Middle frontal gyrus (tissue), 1 donor: Measurements from ENCODE around the gene SLC37A4.
A peak's percentile ranks its signal among the peaks of the same experiment; 100 is the strongest.
"Not testable (repeated sequence)": the region's sequence is repeated elsewhere in the genome, so short reads cannot be mapped to it uniquely, and the experiment has no call there.

ENCODE experiments used
- DNase-seq: peaks from one replicate; pipeline ENCODE4 v3.0.0-alpha.2; 2015; ENCODE audit warnings: low spot score; ENCODE audit errors: extremely low spot score

The SLC37A4 gene

GRCh38 chr11:119030329-119031047 is at the start of gene SLC37A4:
Gene SLC37A4 (minus strand): TSS chr11:119030877.
- DNase-seq = peak; percentile 92

- DNase-seq = no peak
Observed at GRCh38 chr11:119078675-119079420, 48.2 kb upstream of the SLC37A4 start.

GRCh38 chr11:119077839-119078238 is 47.2 kb upstream of the SLC37A4 start:
- no peak for DNase-seq

GRCh38 chr11:119067371-119068222 is 36.9 kb upstream of the SLC37A4 start, which contains the start of gene VPS11:
Gene VPS11 (plus strand): TSS chr11:119067818. CDS start chr11:119067824, 6 bp downstream.
- peak; percentile 95 for DNase-seq

GRCh38 chr11:119065369-119065768 is 34.7 kb upstream of the SLC37A4 start:
- no peak for DNase-seq

GRCh38 chr11:119062779-119063178 is 32.1 kb upstream of the SLC37A4 start:
- DNase-seq = no peak

GRCh38 chr11:119061256-119061655 is 30.6 kb upstream of the SLC37A4 start:
- DNase-seq = no peak

- not testable (repeated sequence) for DNase-seq
Observed at GRCh38 chr11:119059128-119059527, 28.5 kb upstream of the SLC37A4 start.

- DNase-seq = peak; percentile 89
Observed at GRCh38 chr11:119057000-119057769, 26.5 kb upstream of the SLC37A4 start, which contains the start of gene HYOU1. Gene HYOU1 (minus strand): TSS chr11:119057205. CDS start chr11:119056160, 1,045 bp downstream.

- no peak for DNase-seq
Observed at GRCh38 chr11:119056421-119056999, 25.8 kb upstream of the SLC37A4 start.

- DNase-seq = no peak
Observed at GRCh38 chr11:119055901-119056300, 25.2 kb upstream of the SLC37A4 start.

GRCh38 chr11:119054418-119054817 is 23.7 kb upstream of the SLC37A4 start:
- no peak for DNase-seq

- DNase-seq = no peak
Observed at GRCh38 chr11:119052163-119052814, 21.6 kb upstream of the SLC37A4 start.

GRCh38 chr11:119051440-119052162 is 20.9 kb upstream of the SLC37A4 start:
- no peak for DNase-seq

GRCh38 chr11:119049081-119049480 is 18.4 kb upstream of the SLC37A4 start:
- DNase-seq = no peak

- DNase-seq = no peak
Observed at GRCh38 chr11:119048644-119049043, 18.0 kb upstream of the SLC37A4 start.

GRCh38 chr11:119047205-119047604 is 16.5 kb upstream of the SLC37A4 start:
- no peak for DNase-seq

GRCh38 chr11:119046489-119046888 is 15.8 kb upstream of the SLC37A4 start:
- no peak for DNase-seq

- DNase-seq = no peak
Observed at GRCh38 chr11:119044708-119045107, 14.0 kb upstream of the SLC37A4 start.
